Measurements from ENCODE around the gene ARHGAP10. TPM values are rescaled to one million over a fixed set of nuclear protein-coding genes. Genes with fewer than 3 reads are reported as not detected.
A peak's percentile ranks its signal among the peaks of the same experiment; 100 is the strongest.

Gene ARHGAP10
- total RNA-seq, 2 donors from 2014 or later = 36.1 to 43.5 TPM

GRCh38 chr4:147755561-147756295, 23.8 kb downstream of the ARHGAP10 start:
- Histone ChIP-seq H3K4me1 (peaks cover 0 to 56% of the 10 kb centered on the region in 2 donors), H3K9me3 (no peaks in the 10 kb centered on the region), H3K4me3 (no peak overlapping the region), H3K36me3 (no peaks in the 10 kb centered on the region), H3K27me3 (no peaks in the 10 kb centered on the region), H3K27ac (peak overlapping the region; percentile 68 to 70)
- TF ChIP-seq CTCF (IDR thresholded peaks at IDR 0.05) = no peak
- DNase-seq (ENCODE audit: low spot score) = no peak

DNA sequence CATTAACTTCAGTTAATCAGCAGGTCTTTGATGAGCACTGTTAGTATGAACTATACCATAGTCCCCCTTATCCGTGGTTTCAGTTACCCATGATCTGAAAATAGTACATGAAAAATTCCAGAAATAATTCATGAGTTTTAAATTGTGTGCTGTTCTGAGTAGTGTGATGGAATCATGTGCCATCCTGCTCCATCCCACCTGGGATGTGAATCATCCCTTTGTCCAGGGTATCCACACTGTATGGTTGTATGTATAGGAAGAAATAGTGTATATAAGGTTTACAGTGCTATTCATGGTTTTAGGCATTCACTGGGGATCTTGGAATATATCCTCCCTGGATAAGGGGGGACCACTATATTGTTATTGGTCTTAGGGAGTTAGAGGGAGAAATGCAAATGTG, 24.5 kb downstream of the ARHGAP10 start:
- no peaks in the 10 kb centered on the region for H3K27me3 ChIP-seq
- H3K27ac ChIP-seq = peak overlapping the region; percentile 24 to 70
- peaks cover 0 to 61% of the 10 kb centered on the region in 2 donors for H3K4me1 ChIP-seq
- H3K4me3 ChIP-seq = no peak overlapping the region
- H3K9me3 ChIP-seq = no peaks in the 10 kb centered on the region
- TF ChIP-seq CTCF (IDR thresholded peaks at IDR 0.05) = no peak
- no peak for DNase-seq (ENCODE audit: low spot score)
- H3K36me3 ChIP-seq = no peaks in the 10 kb centered on the region

- H3K27me3 ChIP-seq = no peaks in the 10 kb centered on the region
- no peaks in the 10 kb centered on the region for H3K36me3 ChIP-seq
- no peaks in the 10 kb centered on the region for H3K9me3 ChIP-seq
- no peak for TF ChIP-seq CTCF (IDR thresholded peaks at IDR 0.05)
- peaks cover 0 to 33% of the 10 kb centered on the region in 2 donors for H3K4me1 ChIP-seq
- no peak for DNase-seq (ENCODE audit: low spot score)
- peak overlapping the region in 1 of 2 donors; percentile 55 for H3K27ac ChIP-seq
- H3K4me3 ChIP-seq = no peak overlapping the region
These were observed 28.3 kb downstream of the ARHGAP10 start for GRCh38 chr4:147760176-147760575.

DNA sequence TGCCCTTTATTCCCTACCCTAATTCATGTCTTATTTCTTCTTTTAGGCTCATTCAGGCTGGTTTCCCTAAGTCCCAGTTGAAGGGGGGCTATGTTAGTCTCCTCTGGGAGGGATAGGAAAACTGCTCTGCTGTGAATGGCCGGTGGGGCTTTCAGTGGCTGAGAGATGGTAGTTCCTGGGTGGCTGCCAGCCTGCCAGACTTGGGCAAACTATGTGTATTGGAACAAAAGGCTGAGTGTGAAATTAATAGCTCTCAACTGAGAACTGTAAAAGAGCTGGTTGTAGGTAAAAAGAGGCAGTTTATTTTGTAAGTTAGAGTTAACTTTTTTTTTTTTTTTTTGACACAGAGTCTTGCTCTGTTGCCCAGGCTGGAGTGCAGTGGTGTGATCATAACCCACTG, 28.8 kb downstream of the ARHGAP10 start:
- Histone ChIP-seq H3K4me1 (peaks cover 0 to 33% of the 10 kb centered on the region in 2 donors), H3K4me3 (no peak overlapping the region), H3K27ac (peak overlapping the region in 1 of 2 donors; percentile 55), H3K27me3 (no peaks in the 10 kb centered on the region), H3K36me3 (no peaks in the 10 kb centered on the region), H3K9me3 (no peaks in the 10 kb centered on the region)
- no peak for TF ChIP-seq CTCF (IDR thresholded peaks at IDR 0.05)
- DNase-seq (ENCODE audit: low spot score) = no peak

- H3K9me3 ChIP-seq = no peaks in the 10 kb centered on the region
- DNase-seq (ENCODE audit: low spot score) = no peak
- no peaks in the 10 kb centered on the region for H3K27me3 ChIP-seq
- H3K36me3 ChIP-seq = no peaks in the 10 kb centered on the region
- H3K4me1 ChIP-seq = peaks cover 0 to 26% of the 10 kb centered on the region in 2 donors
- H3K4me3 ChIP-seq = no peak overlapping the region
- TF ChIP-seq CTCF (IDR thresholded peaks at IDR 0.05) = no peak
- H3K27ac ChIP-seq = peak overlapping the region; percentile 14 to 55
These were observed 29.5 kb downstream of the ARHGAP10 start for GRCh38 chr4:147761218-147761883.

Data from right atrium auricular region (tissue), 2 donors.